ENCODE measurements around the gene P2RX7. TPM values are rescaled to one million over a fixed set of nuclear protein-coding genes. Genes with fewer than 3 reads are reported as not detected.

The P2RX7 gene
- total and polyA plus RNA-seq, 9 of the 15 experiments (the other 6 are each of a cell fraction or from before 2014, with no cell fraction given): 0.04 to 0.65 (median 0.30) TPM

DNA sequence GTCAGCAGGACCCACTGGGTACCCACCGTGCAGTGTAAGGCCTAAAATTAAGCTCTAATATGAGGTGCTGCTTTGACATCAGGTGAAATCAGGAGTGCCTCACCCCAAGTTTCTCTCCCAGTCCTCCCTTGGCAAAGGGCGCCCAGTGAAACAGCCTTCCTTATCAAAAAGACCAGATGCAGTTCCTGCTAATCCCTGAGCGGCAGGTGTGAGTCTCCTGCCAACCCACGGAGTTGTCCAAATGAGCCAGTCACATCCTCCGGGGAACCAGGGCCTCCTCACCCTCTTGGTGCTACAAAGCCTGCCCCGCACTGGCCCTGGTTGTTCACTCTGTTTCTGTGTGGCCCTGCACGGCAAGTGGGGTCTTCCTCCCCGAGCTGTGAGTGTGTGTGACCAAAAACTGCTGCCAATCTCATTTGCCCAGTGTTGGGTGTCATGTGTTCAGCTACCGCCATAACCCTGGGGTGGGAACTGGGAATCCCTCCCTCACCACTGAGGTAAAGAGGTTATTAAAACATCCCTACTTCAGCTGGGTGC, 57.0 kb downstream of the P2RX7 start (continued):
- TF ChIP-seq FOXP4 (CRISPR knock-in tag; IDR thresholded peaks at IDR 0.05; ENCODE audit: borderline replicate concordance): no peak
- no peak for TF ChIP-seq ESRRB (CRISPR knock-in tag; IDR thresholded peaks at IDR 0.05; ENCODE audit: borderline replicate concordance)
- TF ChIP-seq MAX (CRISPR knock-in tag; IDR thresholded peaks at IDR 0.05): no peak
- TF ChIP-seq ZBTB33 (CRISPR knock-in tag; IDR thresholded peaks at IDR 0.05): peak; percentile 43; the same call in 1 of the 2 replicates
- no peak for TF ChIP-seq THRB (CRISPR knock-in tag; conservative IDR thresholded peaks at IDR 0.05)
- TF ChIP-seq, protein P1, sequence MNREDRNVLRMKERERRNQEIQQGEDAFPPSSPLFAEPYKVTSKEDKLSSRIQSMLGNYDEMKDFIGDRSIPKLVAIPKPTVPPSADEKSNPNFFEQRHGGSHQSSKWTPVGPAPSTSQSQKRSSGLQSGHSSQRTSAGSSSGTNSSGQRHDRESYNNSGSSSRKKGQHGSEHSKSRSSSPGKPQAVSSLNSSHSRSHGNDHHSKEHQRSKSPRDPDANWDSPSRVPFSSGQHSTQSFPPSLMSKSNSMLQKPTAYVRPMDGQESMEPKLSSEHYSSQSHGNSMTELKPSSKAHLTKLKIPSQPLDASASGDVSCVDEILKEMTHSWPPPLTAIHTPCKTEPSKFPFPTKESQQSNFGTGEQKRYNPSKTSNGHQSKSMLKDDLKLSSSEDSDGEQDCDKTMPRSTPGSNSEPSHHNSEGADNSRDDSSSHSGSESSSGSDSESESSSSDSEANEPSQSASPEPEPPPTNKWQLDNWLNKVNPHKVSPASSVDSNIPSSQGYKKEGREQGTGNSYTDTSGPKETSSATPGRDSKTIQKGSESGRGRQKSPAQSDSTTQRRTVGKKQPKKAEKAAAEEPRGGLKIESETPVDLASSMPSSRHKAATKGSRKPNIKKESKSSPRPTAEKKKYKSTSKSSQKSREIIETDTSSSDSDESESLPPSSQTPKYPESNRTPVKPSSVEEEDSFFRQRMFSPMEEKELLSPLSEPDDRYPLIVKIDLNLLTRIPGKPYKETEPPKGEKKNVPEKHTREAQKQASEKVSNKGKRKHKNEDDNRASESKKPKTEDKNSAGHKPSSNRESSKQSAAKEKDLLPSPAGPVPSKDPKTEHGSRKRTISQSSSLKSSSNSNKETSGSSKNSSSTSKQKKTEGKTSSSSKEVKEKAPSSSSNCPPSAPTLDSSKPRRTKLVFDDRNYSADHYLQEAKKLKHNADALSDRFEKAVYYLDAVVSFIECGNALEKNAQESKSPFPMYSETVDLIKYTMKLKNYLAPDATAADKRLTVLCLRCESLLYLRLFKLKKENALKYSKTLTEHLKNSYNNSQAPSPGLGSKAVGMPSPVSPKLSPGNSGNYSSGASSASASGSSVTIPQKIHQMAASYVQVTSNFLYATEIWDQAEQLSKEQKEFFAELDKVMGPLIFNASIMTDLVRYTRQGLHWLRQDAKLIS (CRISPR knock-in tag; IDR thresholded peaks at IDR 0.05): no peak
- peak; percentile 39; the same call in 1 of the 2 replicates for TF ChIP-seq DPF2 (IDR thresholded peaks at IDR 0.05)
- TF ChIP-seq ATF7 (IDR thresholded peaks at IDR 0.05): no peak
- TF ChIP-seq SMAD3 (CRISPR knock-in tag; conservative IDR thresholded peaks at IDR 0.05): no peak
- TF ChIP-seq MCM2 (IDR thresholded peaks at IDR 0.05; ENCODE audit: low read depth): no peak
- no peak for TF ChIP-seq ZNF77 (CRISPR knock-in tag; IDR thresholded peaks at IDR 0.05)
- TF ChIP-seq KLF16 (IDR thresholded peaks at IDR 0.05): peak; percentile 31; the same call in 1 of the 2 replicates
- 0 out of 2 replicates have a peak, but pooled peaks have one; percentile 20 for TF ChIP-seq ETV5 (CRISPR knock-in tag; IDR thresholded peaks at IDR 0.05; ENCODE audit: low read depth)
- TF ChIP-seq NELFE (IDR thresholded peaks at IDR 0.05; ENCODE audit: insufficient read depth, insufficient read length): no peak
- no peak for TF ChIP-seq RB1 (IDR thresholded peaks at IDR 0.05; ENCODE audit: low read depth)
- no peak for TF ChIP-seq SMAD1 (IDR thresholded peaks at IDR 0.05; ENCODE audit: low read depth, low read length, partially characterized antibody)
- peak; percentile 85 for TF ChIP-seq TCF3 (CRISPR knock-in tag; IDR thresholded peaks at IDR 0.05)
- no peak for TF ChIP-seq PRPF4 (IDR thresholded peaks at IDR 0.05; ENCODE audit: insufficient read depth, low read depth, low read length, poor library complexity, severe bottlenecking)
- no peak for TF ChIP-seq ZC3H11A (IDR thresholded peaks at IDR 0.05; ENCODE audit: low read depth, low read length)
- no peak for TF ChIP-seq ZNF785 (CRISPR knock-in tag; IDR thresholded peaks at IDR 0.05)
